Vagina (tissue), 2 donors: Measurements from ENCODE around the gene QRICH2.
"Not testable (repeated sequence)": the region's sequence is repeated elsewhere in the genome, so short reads cannot be mapped to it uniquely, and the experiment has no call there.

Source experiments
- CTCF ChIP-seq, 3 experiments: fragments of 450-650 bp in 2 of 3; fragments of 200-600 bp in 1 of 3; sonication (generic) in 1 of 3; IDR thresholded peaks; one replicate each; pipeline ENCODE4 v1.5.1; 2017 to 2019; ENCODE audit warnings: antibody characterized with exemption in 3 of 3, mild to moderate bottlenecking in 2 of 3, moderate library complexity in 2 of 3
- POLR2A ChIP-seq, 2 donors: fragments of 450-650 bp; IDR thresholded peaks; one replicate each; pipeline ENCODE4 v1.6.1; 2017; ENCODE audit warnings: antibody characterized with exemption in 2 of 2, mild to moderate bottlenecking in 2 of 2, moderate library complexity in 2 of 2
- POLR2AphosphoS5 ChIP-seq, 2 donors: sonication (generic); formaldehyde crosslinking; IDR thresholded peaks; one replicate each; pipeline ENCODE4 v1.9.0; 2017; ENCODE audit warnings: antibody characterized with exemption in 2 of 2, mild to moderate bottlenecking in 2 of 2, low read depth in 1 of 2; ENCODE audit not compliant: insufficient read depth in 1 of 2

GRCh38 chr17:76305135-76305454, 3.0 kb downstream of the QRICH2 start:
- TF ChIP-seq CTCF (IDR thresholded peaks at IDR 0.05); POLR2A (IDR thresholded peaks at IDR 0.05); POLR2AphosphoS5 (IDR thresholded peaks at IDR 0.05; ENCODE audit: insufficient read depth in 1 of 2, low read depth in 1 of 2): not testable (repeated sequence)
